HepG2 (cell line): ENCODE results near the gene ITSN2. TPM values are rescaled to one million over a fixed set of nuclear protein-coding genes. Genes with fewer than 3 reads are reported as not detected.

Experiments used
- ATF5 ChIP-seq: sonication (generic); formaldehyde crosslinking; IDR thresholded peaks from 2 replicates; pipeline ENCODE4 v1.4.0; 2020; ENCODE audit warnings: mild to moderate bottlenecking, low read depth, missing genetic modification reagents
- BRCA1 ChIP-seq: sonication (generic); formaldehyde crosslinking; IDR thresholded peaks from 2 replicates; pipeline ENCODE4 v1.4.0; 2020; ENCODE audit warnings: missing genetic modification reagents
- GATAD2A ChIP-seq: IDR thresholded peaks from 2 replicates; pipeline ENCODE4 v1.6.1; 2016
- IRX3 ChIP-seq: sonication (generic); formaldehyde crosslinking; IDR thresholded peaks from 2 replicates; pipeline ENCODE4 v1.8.1; 2023; ENCODE audit warnings: mild to moderate bottlenecking, low read depth, missing genetic modification reagents, borderline replicate concordance
- MNT ChIP-seq: fragments of 450-650 bp; IDR thresholded peaks from 2 replicates; pipeline ENCODE4 v1.6.1; 2016
- NR2F1 ChIP-seq, 2 experiments: fragments of 450-650 bp in 1 of 2; formaldehyde crosslinking in 1 of 2; IDR thresholded peaks; 2 replicates each; pipeline versions ENCODE4 v1.5.0 to v1.6.1; 2016 to 2020; ENCODE audit warnings: mild to moderate bottlenecking in 1 of 2, missing compliant biosample characterization in 1 of 2, missing genetic modification reagents in 1 of 2, moderate library complexity in 1 of 2
- RBM22 ChIP-seq: fragments of 200-400 bp; formaldehyde crosslinking; optimal IDR thresholded peaks from 2 replicates; pipeline ENCODE3; 2017; ENCODE audit warnings: mild to moderate bottlenecking, low read length, moderate library complexity
- RNF219 ChIP-seq: sonication (generic); formaldehyde crosslinking; IDR thresholded peaks from 2 replicates; pipeline ENCODE4 v1.5.0; 2020; ENCODE audit warnings: mild to moderate bottlenecking, missing genetic modification reagents
- TP53 ChIP-seq: sonication (generic); formaldehyde crosslinking; conservative IDR thresholded peaks from 2 replicates; pipeline ENCODE4 v1.4.0; 2020; ENCODE audit warnings: missing genetic modification reagents
- ZNF230 ChIP-seq: sonication (generic); formaldehyde crosslinking; IDR thresholded peaks from 2 replicates; pipeline ENCODE4 v1.4.0; 2020; ENCODE audit warnings: mild to moderate bottlenecking, missing genetic modification reagents
- ZNF550 ChIP-seq: sonication (generic); formaldehyde crosslinking; IDR thresholded peaks from 2 replicates; pipeline ENCODE4 v1.4.0; 2020; ENCODE audit warnings: mild to moderate bottlenecking, missing genetic modification reagents, borderline replicate concordance
- ZNF567 ChIP-seq: sonication (generic); formaldehyde crosslinking; IDR thresholded peaks from 2 replicates; pipeline ENCODE4 v1.8.1; 2023; ENCODE audit warnings: mild to moderate bottlenecking, missing genetic modification reagents, borderline replicate concordance
- ZNF607 ChIP-seq: sonication (generic); formaldehyde crosslinking; IDR thresholded peaks from 2 replicates; pipeline ENCODE4 v1.5.1; 2020; ENCODE audit warnings: missing genetic modification reagents, mild to moderate bottlenecking, borderline replicate concordance
- ZNF678 ChIP-seq: sonication (generic); formaldehyde crosslinking; IDR thresholded peaks from 2 replicates; pipeline ENCODE4 v1.4.0; 2020; ENCODE audit warnings: mild to moderate bottlenecking, missing genetic modification reagents
- ZNF780A ChIP-seq: sonication (generic); formaldehyde crosslinking; IDR thresholded peaks from 2 replicates; pipeline ENCODE4 v1.8.0; 2022; ENCODE audit warnings: mild to moderate bottlenecking, missing genetic modification reagents, moderate library complexity
- ZNF790 ChIP-seq: sonication (generic); formaldehyde crosslinking; IDR thresholded peaks from 2 replicates; pipeline ENCODE4 v1.8.0; 2022; ENCODE audit warnings: missing genetic modification reagents, mild to moderate bottlenecking, borderline replicate concordance
- ZNF816 ChIP-seq: sonication (generic); formaldehyde crosslinking; IDR thresholded peaks from 2 replicates; pipeline ENCODE4 v1.8.0; 2022; ENCODE audit warnings: missing genetic modification reagents, mild to moderate bottlenecking, borderline replicate concordance
- polyA plus RNA-seq, 8 experiments: library from polyadenylated mRNA; depleted of rRNA in 3 of 8; stranded (reverse) in 7 of 8; unstranded in 1 of 8; fragments of >200 nt; fragmentation: Illumina TruSeq in 4 of 8; extraction: Trizol in 4 of 8; gene quantifications; 2 replicates each; pipeline versions ENCODE4 v1.2.1 to v1.2.3, GENCODE V29; 2011 to 2016; ENCODE audit warnings: low read depth in 4 of 8, missing spikeins in 1 of 8, mixed read lengths in 1 of 8; ENCODE audit not compliant: insufficient read depth in 1 of 8
- total RNA-seq, 5 experiments: library from RNA; depleted of rRNA; stranded (reverse); fragments of >200 nt; fragmentation: Illumina TruSeq; extraction: Trizol; gene quantifications; 2 replicates each; pipeline ENCODE4 v1.2.3, GENCODE V29; 2016; ENCODE audit warnings: low read depth in 1 of 5
- TF ChIP-seq, protein P1 (sequence below), 2 experiments: sonication (generic) in 1 of 2; formaldehyde crosslinking in 1 of 2; IDR thresholded peaks; 2 replicates each; pipeline versions ENCODE4 v1.4.0 to v1.6.1; 2016 to 2020; ENCODE audit warnings: borderline replicate concordance in 1 of 2, low read depth in 1 of 2, mild to moderate bottlenecking in 1 of 2, missing genetic modification reagents in 1 of 2
- TF ChIP-seq, protein P2 (sequence below): sonication (generic); formaldehyde crosslinking; IDR thresholded peaks from 2 replicates; pipeline ENCODE4 v1.9.0; 2021; ENCODE audit warnings: missing genetic modification reagents, borderline replicate concordance

ITSN2 gene
- total and polyA plus RNA-seq, 2 of the 13 experiments (the other 11 are each of a cell fraction or from before 2014, with no cell fraction given), result 26.0 to 26.6 TPM

GRCh38 chr2:24339856-24340262 is 20.5 kb downstream of the ITSN2 start (continued):
- TF ChIP-seq TP53 (no peak), ZNF567 (CRISPR knock-in tag) (no peak), ZNF816 (CRISPR knock-in tag) (no peak), ZNF230 (no peak), ZNF678 (CRISPR knock-in tag) (no peak), ZNF607 (CRISPR knock-in tag) (no peak), ZNF780A (CRISPR knock-in tag) (no peak), BRCA1 (CRISPR knock-in tag) (no peak), GATAD2A (peak; percentile 45; the same call in 1 of the 2 replicates), RNF219 (no peak), RBM22 (no peak), ATF5 (CRISPR knock-in tag) (no peak), MNT (no peak), ZNF790 (CRISPR knock-in tag) (no peak), ZNF550 (CRISPR knock-in tag) (no peak), NR2F1 (CRISPR knock-in tag; IDR thresholded peaks at IDR 0.05) (no peak), IRX3 (CRISPR knock-in tag) (no peak)
- TF ChIP-seq, protein P1, sequence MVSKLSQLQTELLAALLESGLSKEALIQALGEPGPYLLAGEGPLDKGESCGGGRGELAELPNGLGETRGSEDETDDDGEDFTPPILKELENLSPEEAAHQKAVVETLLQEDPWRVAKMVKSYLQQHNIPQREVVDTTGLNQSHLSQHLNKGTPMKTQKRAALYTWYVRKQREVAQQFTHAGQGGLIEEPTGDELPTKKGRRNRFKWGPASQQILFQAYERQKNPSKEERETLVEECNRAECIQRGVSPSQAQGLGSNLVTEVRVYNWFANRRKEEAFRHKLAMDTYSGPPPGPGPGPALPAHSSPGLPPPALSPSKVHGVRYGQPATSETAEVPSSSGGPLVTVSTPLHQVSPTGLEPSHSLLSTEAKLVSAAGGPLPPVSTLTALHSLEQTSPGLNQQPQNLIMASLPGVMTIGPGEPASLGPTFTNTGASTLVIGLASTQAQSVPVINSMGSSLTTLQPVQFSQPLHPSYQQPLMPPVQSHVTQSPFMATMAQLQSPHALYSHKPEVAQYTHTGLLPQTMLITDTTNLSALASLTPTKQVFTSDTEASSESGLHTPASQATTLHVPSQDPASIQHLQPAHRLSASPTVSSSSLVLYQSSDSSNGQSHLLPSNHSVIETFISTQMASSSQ (IDR thresholded peaks at IDR 0.05; ENCODE audit: low read depth), result no peak
- TF ChIP-seq, protein P1 (CRISPR knock-in tag; IDR thresholded peaks at IDR 0.05; ENCODE audit: borderline replicate concordance), result 0 out of 2 replicates have a peak, but pooled peaks have one; percentile 31
- TF ChIP-seq, protein P2, sequence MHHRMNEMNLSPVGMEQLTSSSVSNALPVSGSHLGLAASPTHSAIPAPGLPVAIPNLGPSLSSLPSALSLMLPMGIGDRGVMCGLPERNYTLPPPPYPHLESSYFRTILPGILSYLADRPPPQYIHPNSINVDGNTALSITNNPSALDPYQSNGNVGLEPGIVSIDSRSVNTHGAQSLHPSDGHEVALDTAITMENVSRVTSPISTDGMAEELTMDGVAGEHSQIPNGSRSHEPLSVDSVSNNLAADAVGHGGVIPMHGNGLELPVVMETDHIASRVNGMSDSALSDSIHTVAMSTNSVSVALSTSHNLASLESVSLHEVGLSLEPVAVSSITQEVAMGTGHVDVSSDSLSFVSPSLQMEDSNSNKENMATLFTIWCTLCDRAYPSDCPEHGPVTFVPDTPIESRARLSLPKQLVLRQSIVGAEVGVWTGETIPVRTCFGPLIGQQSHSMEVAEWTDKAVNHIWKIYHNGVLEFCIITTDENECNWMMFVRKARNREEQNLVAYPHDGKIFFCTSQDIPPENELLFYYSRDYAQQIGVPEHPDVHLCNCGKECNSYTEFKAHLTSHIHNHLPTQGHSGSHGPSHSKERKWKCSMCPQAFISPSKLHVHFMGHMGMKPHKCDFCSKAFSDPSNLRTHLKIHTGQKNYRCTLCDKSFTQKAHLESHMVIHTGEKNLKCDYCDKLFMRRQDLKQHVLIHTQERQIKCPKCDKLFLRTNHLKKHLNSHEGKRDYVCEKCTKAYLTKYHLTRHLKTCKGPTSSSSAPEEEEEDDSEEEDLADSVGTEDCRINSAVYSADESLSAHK (CRISPR knock-in tag), result no peak
